Activated T-helper 1 cell treated with anti-CD3 and anti-CD28 coated beads, Interleukin-12 subunit alpha, Interleukin-12 subunit beta, Interleukin-2, Interleukin-4 antibody, amounts not matched to agents 30 ng/mL and 10 ng/mL and 1 ng/mL, durations not matched to agents 14 hours and 24 hours and 36 hours (primary cell): ENCODE data around the gene CLPTM1. TPM values are rescaled to one million over a fixed set of nuclear protein-coding genes. Genes with fewer than 3 reads are reported as not detected.
A peak's percentile ranks its signal among the peaks of the same experiment; 100 is the strongest.

Experiments
- DNase-seq: peaks from one replicate; pipeline ENCODE4 v3.0.0; 2021; ENCODE audit warnings: low spot score
- H3K27ac Mint-ChIP-seq: one replicate; pipeline ENCODE4 v1.8.0; 2021; ENCODE audit warnings: mild to moderate bottlenecking, mixed read lengths
- H3K27me3 Mint-ChIP-seq: one replicate; pipeline ENCODE4 v1.8.0; 2022; ENCODE audit warnings: mild to moderate bottlenecking, moderate library complexity, mixed read lengths; ENCODE audit not compliant: insufficient read depth
- H3K36me3 Mint-ChIP-seq: one replicate; pipeline ENCODE4 v1.8.0; 2021; ENCODE audit warnings: low read depth, mixed read lengths
- H3K4me1 Mint-ChIP-seq: one replicate; pipeline ENCODE4 v1.8.0; 2021; ENCODE audit warnings: low read depth, mixed read lengths
- H3K4me3 Mint-ChIP-seq: one replicate; pipeline ENCODE4 v1.8.0; 2021; ENCODE audit warnings: mild to moderate bottlenecking, moderate library complexity, mixed read lengths
- H3K9me3 Mint-ChIP-seq: one replicate; pipeline ENCODE4 v1.8.0; 2021; ENCODE audit warnings: mixed read lengths
- intact Hi-C: fragments of 100-400 bp; cut with micrococcal nuclease; formaldehyde crosslinking; loops from one replicate; pipeline ENCODE4 v1.15.1; 2024
- total RNA-seq: library from RNA; stranded (reverse); gene quantifications from 2 replicates; pipeline ENCODE4 v1.2.3, GENCODE V29; 2022

The CLPTM1 gene
- total RNA-seq, 1 donor from 2014 or later: 93.1 TPM

- DNase-seq: no peak
- Mint-ChIP-seq H3K4me1 (no peaks in the 10 kb centered on the region), H3K36me3 (peaks cover 23% of the 10 kb centered on the region), H3K9me3 (no peaks in the 10 kb centered on the region), H3K27ac (no peak overlapping the region), H3K4me3 (no peak overlapping the region), H3K27me3 (no peaks in the 10 kb centered on the region)
- intact Hi-C loops: no loop called here
Observed at GRCh38 chr19:44972802-44973201, 17.6 kb downstream of the CLPTM1 start.

- H3K36me3 Mint-ChIP-seq: peaks cover 19% of the 10 kb centered on the region
- DNase-seq: no peak
- H3K27me3 Mint-ChIP-seq: no peaks in the 10 kb centered on the region
- no peak overlapping the region for H3K4me3 Mint-ChIP-seq
- no peaks in the 10 kb centered on the region for H3K4me1 Mint-ChIP-seq
- intact Hi-C loops: no loop called here
- no peaks in the 10 kb centered on the region for H3K9me3 Mint-ChIP-seq
- no peak overlapping the region for H3K27ac Mint-ChIP-seq
Observed at GRCh38 chr19:44973982-44974735, 19.0 kb downstream of the CLPTM1 start.

- Mint-ChIP-seq H3K4me1 (no peaks in the 10 kb centered on the region), H3K27ac (no peak overlapping the region), H3K36me3 (peaks cover 23% of the 10 kb centered on the region), H3K9me3 (no peaks in the 10 kb centered on the region), H3K27me3 (no peaks in the 10 kb centered on the region), H3K4me3 (no peak overlapping the region)
- intact Hi-C loops: no loop called here
- DNase-seq: no peak
Observed at GRCh38 chr19:44974857-44975256, 19.7 kb downstream of the CLPTM1 start.

- Mint-ChIP-seq H3K4me3 (no peak overlapping the region), H3K27ac (no peak overlapping the region), H3K9me3 (no peaks in the 10 kb centered on the region), H3K27me3 (no peaks in the 10 kb centered on the region), H3K4me1 (no peaks in the 10 kb centered on the region), H3K36me3 (peaks cover 23% of the 10 kb centered on the region)
- intact Hi-C loops: no loop called here
- DNase-seq: no peak
Observed at GRCh38 chr19:44975444-44975843, 20.3 kb downstream of the CLPTM1 start.

DNA sequence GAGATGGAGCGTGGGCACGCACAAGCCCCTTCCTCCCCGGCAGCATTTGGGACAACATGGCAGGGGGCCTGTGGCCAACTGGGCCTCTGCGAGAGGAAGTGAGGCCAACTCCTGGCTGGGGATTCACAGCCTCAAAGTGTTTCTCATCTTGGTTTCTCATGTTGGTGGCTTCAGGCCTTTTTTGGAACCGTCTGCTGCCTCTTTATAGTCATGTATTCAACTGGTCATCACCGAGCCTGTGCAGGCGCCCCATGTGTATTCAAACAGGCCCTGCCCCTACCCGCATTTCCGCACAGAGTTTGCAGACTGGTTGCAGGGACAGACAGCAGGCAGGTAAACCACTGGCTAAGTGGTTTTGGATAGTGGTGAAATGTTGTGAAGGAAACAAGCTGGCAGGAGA lies 28.8 kb downstream of the CLPTM1 start:
- no peaks in the 10 kb centered on the region for H3K9me3 Mint-ChIP-seq
- DNase-seq: no peak
- intact Hi-C loops: no loop called here

GRCh38 chr19:44985445-44985844 lies 30.3 kb downstream of the CLPTM1 start:
- H3K27ac Mint-ChIP-seq: no peak overlapping the region
- DNase-seq: no peak
- peaks cover 17% of the 10 kb centered on the region for H3K36me3 Mint-ChIP-seq
- intact Hi-C loops: no loop called here
- H3K27me3 Mint-ChIP-seq: no peaks in the 10 kb centered on the region
- H3K4me1 Mint-ChIP-seq: no peaks in the 10 kb centered on the region
- no peak overlapping the region for H3K4me3 Mint-ChIP-seq
- no peaks in the 10 kb centered on the region for H3K9me3 Mint-ChIP-seq

More for the DNA sequence above, 28.8 kb downstream of the CLPTM1 start:
- H3K27ac Mint-ChIP-seq: no peak overlapping the region
- peaks cover 19% of the 10 kb centered on the region for H3K36me3 Mint-ChIP-seq
- no peak overlapping the region for H3K4me3 Mint-ChIP-seq
- H3K4me1 Mint-ChIP-seq: no peaks in the 10 kb centered on the region
- no peaks in the 10 kb centered on the region for H3K27me3 Mint-ChIP-seq

GRCh38 chr19:44986389-44986788 lies 31.2 kb downstream of the CLPTM1 start:
- H3K36me3 Mint-ChIP-seq: peaks cover 17% of the 10 kb centered on the region
- intact Hi-C loops: no loop called here
- H3K9me3 Mint-ChIP-seq: no peaks in the 10 kb centered on the region
- no peak overlapping the region for H3K4me3 Mint-ChIP-seq
- no peak for DNase-seq
- no peaks in the 10 kb centered on the region for H3K27me3 Mint-ChIP-seq
- no peaks in the 10 kb centered on the region for H3K4me1 Mint-ChIP-seq
- H3K27ac Mint-ChIP-seq: no peak overlapping the region

DNA sequence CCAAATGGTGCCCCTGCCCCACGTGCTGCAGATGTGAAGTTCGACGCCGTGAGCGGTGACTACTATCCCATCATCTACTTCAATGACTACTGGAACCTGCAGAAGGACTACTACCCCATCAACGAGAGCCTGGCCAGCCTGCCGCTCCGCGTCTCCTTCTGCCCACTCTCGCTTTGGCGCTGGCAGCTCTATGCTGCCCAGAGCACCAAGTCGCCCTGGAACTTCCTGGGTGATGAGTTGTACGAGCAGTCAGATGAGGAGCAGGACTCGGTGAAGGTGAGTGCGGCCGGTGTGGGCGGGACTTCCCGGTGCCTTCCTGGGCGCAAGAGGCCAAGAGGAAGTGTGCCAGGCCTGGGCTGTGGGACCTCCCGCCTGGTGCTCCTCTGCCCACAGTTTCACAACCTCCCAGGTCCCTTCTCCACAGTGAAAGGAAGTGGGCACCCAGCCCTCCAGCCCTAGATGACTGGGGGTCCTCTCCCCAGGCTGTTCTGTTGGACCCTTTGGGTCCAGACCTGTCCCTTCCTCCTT lies 32.0 kb downstream of the CLPTM1 start:
- peaks cover 25% of the 10 kb centered on the region for H3K36me3 Mint-ChIP-seq
- intact Hi-C loops: no loop called here
- no peak for DNase-seq
- H3K27ac Mint-ChIP-seq: no peak overlapping the region
- H3K4me1 Mint-ChIP-seq: no peaks in the 10 kb centered on the region
- H3K27me3 Mint-ChIP-seq: no peaks in the 10 kb centered on the region
- no peaks in the 10 kb centered on the region for H3K9me3 Mint-ChIP-seq
- no peak overlapping the region for H3K4me3 Mint-ChIP-seq

- no peak overlapping the region for H3K4me3 Mint-ChIP-seq
- no peaks in the 10 kb centered on the region for H3K4me1 Mint-ChIP-seq
- H3K27ac Mint-ChIP-seq: no peak overlapping the region
- H3K36me3 Mint-ChIP-seq: peaks cover 30% of the 10 kb centered on the region
- no peaks in the 10 kb centered on the region for H3K9me3 Mint-ChIP-seq
- no peaks in the 10 kb centered on the region for H3K27me3 Mint-ChIP-seq
- intact Hi-C loops: loop anchor here (2.0 kb wide), 1 partner anchor 29 kb away; no protein-coding TSS in a partner anchor
- no peak for DNase-seq
Observed at GRCh38 chr19:44988273-44988672, 33.1 kb downstream of the CLPTM1 start.

GRCh38 chr19:44988896-44989556 lies 33.8 kb downstream of the CLPTM1 start:
- H3K9me3 Mint-ChIP-seq: no peaks in the 10 kb centered on the region
- H3K27me3 Mint-ChIP-seq: no peaks in the 10 kb centered on the region
- no peaks in the 10 kb centered on the region for H3K4me1 Mint-ChIP-seq
- H3K4me3 Mint-ChIP-seq: no peak overlapping the region
- peak overlapping the region; percentile 65 for H3K27ac Mint-ChIP-seq
- peaks cover 30% of the 10 kb centered on the region for H3K36me3 Mint-ChIP-seq
- peak; percentile 32 for DNase-seq
- intact Hi-C loops: loop anchor here (1.0 to 2.0 kb wide), 2 partner anchors 28 to 70 kb away; no protein-coding TSS in a partner anchor

DNA sequence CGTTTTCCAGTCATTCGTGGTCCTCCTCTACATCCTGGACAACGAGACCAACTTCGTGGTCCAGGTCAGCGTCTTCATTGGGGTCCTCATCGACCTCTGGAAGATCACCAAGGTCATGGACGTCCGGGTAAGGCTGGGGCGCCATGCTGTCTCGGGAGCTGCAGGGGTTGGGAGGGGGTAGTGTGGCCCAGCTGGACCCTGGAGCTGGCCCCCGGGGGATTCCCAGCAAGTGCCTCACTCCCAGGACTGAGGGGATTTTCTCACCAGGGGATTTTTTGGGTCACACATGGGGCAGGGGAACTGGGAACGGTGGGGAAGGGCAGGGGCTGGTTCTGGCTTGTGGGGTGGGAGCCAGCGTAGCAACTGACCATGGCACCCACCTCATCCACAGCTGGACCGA lies 35.3 kb downstream of the CLPTM1 start:
- no peak for DNase-seq
- Mint-ChIP-seq H3K27ac (no peak overlapping the region), H3K27me3 (no peaks in the 10 kb centered on the region), H3K4me1 (no peaks in the 10 kb centered on the region), H3K36me3 (peaks cover 30% of the 10 kb centered on the region), H3K9me3 (no peaks in the 10 kb centered on the region), H3K4me3 (no peak overlapping the region)
- intact Hi-C loops: no loop called here

GRCh38 chr19:44990966-44991365 lies 35.8 kb downstream of the CLPTM1 start:
- Mint-ChIP-seq H3K36me3 (peaks cover 26% of the 10 kb centered on the region), H3K9me3 (no peaks in the 10 kb centered on the region), H3K27me3 (no peaks in the 10 kb centered on the region), H3K4me1 (no peaks in the 10 kb centered on the region), H3K4me3 (no peak overlapping the region), H3K27ac (no peak overlapping the region)
- DNase-seq: no peak
- intact Hi-C loops: no loop called here
